ENCODE measurements around the gene MYLK4.

The MYLK4 gene

DNA sequence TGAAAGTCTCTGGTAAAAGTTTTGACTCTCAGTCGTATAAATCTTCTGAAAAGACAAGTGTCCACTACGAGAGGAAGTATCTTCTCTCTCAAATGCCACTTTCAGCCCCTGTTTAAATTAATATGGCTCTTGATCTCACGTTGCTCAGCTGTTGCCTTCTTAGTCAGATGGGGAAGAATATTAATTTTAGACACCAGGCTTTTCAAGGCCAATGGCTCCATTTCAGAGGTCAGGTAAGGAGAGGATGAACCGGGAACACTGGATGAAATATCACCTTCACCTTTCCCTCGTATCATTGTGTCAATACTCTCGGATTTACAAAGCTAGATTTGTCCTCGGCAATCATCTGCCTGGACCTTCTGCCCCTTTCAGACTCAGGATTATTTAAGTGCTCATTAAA lies at the start of gene MYLK4:
TSS of gene MYLK4 (minus strand) at position 91 of the 400 bp plus-strand sequence. CDS start 1,628 bp downstream, outside the sequence.
- Histone ChIP-seq H3F3A (ENCODE audit: control insufficient read depth, insufficient read depth) (no peaks in the 10 kb centered on the region), H3K27ac (ENCODE audit: low read depth, low read length) (no peak within 1 kb of the TSS), H3K4me3 (ENCODE audit: low read length) (no peak within 1 kb of the TSS), H3K27me3 (ENCODE audit: control insufficient read depth, low read length) (peaks cover 21% of the 10 kb centered on the region), H3K9me3 (ENCODE audit: control insufficient read depth, insufficient read depth, low read length) (no peaks in the 10 kb centered on the region), H3K9me2 (replicated peaks; ENCODE audit: control insufficient read depth, low read length) (no peaks in the 10 kb centered on the region), H3K4me1 (ENCODE audit: control insufficient read depth, low read length) (peaks cover 6% of the 10 kb centered on the region; the same call in 1 of the 2 replicates), H3K36me3 (ENCODE audit: control insufficient read depth, low read length) (no peaks in the 10 kb centered on the region), H3K4me2 (ENCODE audit: low read length) (no peak within 1 kb of the TSS), H3K79me2 (ENCODE audit: control insufficient read depth, low read length) (no peaks in the 10 kb centered on the region), H4K20me1 (ENCODE audit: control insufficient read depth, insufficient read depth, low read depth, low read length) (no peaks in the 10 kb centered on the region)
- TF ChIP-seq EZH2phosphoT487 (IDR thresholded peaks at IDR 0.05; ENCODE audit: borderline replicate concordance, low read length) (no peak), CTCF (IDR thresholded peaks at IDR 0.05; ENCODE audit: low read depth, low read length, poor library complexity, severe bottlenecking) (no peak)

GRCh38 chr6:2799936-2800527 lies 49.3 kb upstream of the MYLK4 start:
- peaks cover 15% of the 10 kb centered on the region for H3K4me1 ChIP-seq (ENCODE audit: control insufficient read depth, low read length)

GRCh38 chr6:2798586-2799134 lies 47.9 kb upstream of the MYLK4 start:
- H3K9me2 ChIP-seq (replicated peaks; ENCODE audit: control insufficient read depth, low read length) = no peaks in the 10 kb centered on the region
- no peaks in the 10 kb centered on the region for H3K27me3 ChIP-seq (ENCODE audit: control insufficient read depth, low read length)
- TF ChIP-seq EZH2phosphoT487 (IDR thresholded peaks at IDR 0.05; ENCODE audit: borderline replicate concordance, low read length) (no peak), CTCF (IDR thresholded peaks at IDR 0.05; ENCODE audit: low read depth, low read length, poor library complexity, severe bottlenecking) (no peak)
- H4K20me1 ChIP-seq (ENCODE audit: control insufficient read depth, insufficient read depth, low read depth, low read length) = no peaks in the 10 kb centered on the region
- no peaks in the 10 kb centered on the region for H3F3A ChIP-seq (ENCODE audit: control insufficient read depth, insufficient read depth)
- no peaks in the 10 kb centered on the region for H3K36me3 ChIP-seq (ENCODE audit: control insufficient read depth, low read length)
- no peak overlapping the region for H3K4me3 ChIP-seq (ENCODE audit: low read length)
- H3K4me2 ChIP-seq (ENCODE audit: low read length) = no peak overlapping the region
- no peak overlapping the region for H3K27ac ChIP-seq (ENCODE audit: low read depth, low read length)
- no peaks in the 10 kb centered on the region for H3K9me3 ChIP-seq (ENCODE audit: control insufficient read depth, insufficient read depth, low read length)
- peaks cover 17% of the 10 kb centered on the region for H3K4me1 ChIP-seq (ENCODE audit: control insufficient read depth, low read length)
- H3K79me2 ChIP-seq (ENCODE audit: control insufficient read depth, low read length) = no peaks in the 10 kb centered on the region

More at GRCh38 chr6:2799936-2800527, 49.3 kb upstream of the MYLK4 start:
- Histone ChIP-seq H3K36me3 (ENCODE audit: control insufficient read depth, low read length) (no peaks in the 10 kb centered on the region), H3K4me3 (ENCODE audit: low read length) (no peak overlapping the region), H3K4me2 (ENCODE audit: low read length) (no peak overlapping the region), H4K20me1 (ENCODE audit: control insufficient read depth, insufficient read depth, low read depth, low read length) (no peaks in the 10 kb centered on the region), H3F3A (ENCODE audit: control insufficient read depth, insufficient read depth) (no peaks in the 10 kb centered on the region), H3K27ac (ENCODE audit: low read depth, low read length) (no peak overlapping the region), H3K9me3 (ENCODE audit: control insufficient read depth, insufficient read depth, low read length) (no peaks in the 10 kb centered on the region), H3K9me2 (replicated peaks; ENCODE audit: control insufficient read depth, low read length) (no peaks in the 10 kb centered on the region), H3K27me3 (ENCODE audit: control insufficient read depth, low read length) (no peaks in the 10 kb centered on the region), H3K79me2 (ENCODE audit: control insufficient read depth, low read length) (no peaks in the 10 kb centered on the region)
- TF ChIP-seq EZH2phosphoT487 (IDR thresholded peaks at IDR 0.05; ENCODE audit: borderline replicate concordance, low read length) (no peak), CTCF (IDR thresholded peaks at IDR 0.05; ENCODE audit: low read depth, low read length, poor library complexity, severe bottlenecking) (no peak)
